Coronary artery (tissue), 2 donors: ENCODE measurements around the gene LEKR1.
A peak's percentile ranks its signal among the peaks of the same experiment; 100 is the strongest.
"Not testable (repeated sequence)": the region's sequence is repeated elsewhere in the genome, so short reads cannot be mapped to it uniquely, and the experiment has no call there.

ENCODE experiments used
- DNase-seq: peaks from one replicate; pipeline ENCODE4 v3.0.0-alpha.2; 2017; ENCODE audit warnings: low spot score
- H3K27ac ChIP-seq, 2 donors: fragments of 200-600 bp; sonication (generic); one replicate each; pipeline ENCODE4 v1.5.1; 2016 to 2019
- H3K4me3 ChIP-seq: fragments of 200-600 bp; sonication (generic); 2 replicates; pipeline ENCODE4 v1.5.1; 2016; ENCODE audit warnings: mild to moderate bottlenecking, moderate library complexity
- CTCF ChIP-seq: fragments of 200-600 bp; sonication (generic); IDR thresholded peaks from one replicate; pipeline ENCODE4 v1.5.1; 2019; ENCODE audit warnings: antibody characterized with exemption

LEKR1 gene

GRCh38 chr3:156888576-156888975, 62.4 kb downstream of the LEKR1 start:
- TF ChIP-seq CTCF, result no peak
- DNase-seq, result no peak
- H3K27ac ChIP-seq, result no peak overlapping the region
- no peak overlapping the region for H3K4me3 ChIP-seq

GRCh38 chr3:156892701-156893100, 66.5 kb downstream of the LEKR1 start:
- H3K4me3 ChIP-seq, result no peak overlapping the region
- no peak for DNase-seq
- TF ChIP-seq CTCF, result no peak
- H3K27ac ChIP-seq, result no peak overlapping the region

GRCh38 chr3:156895374-156895773, 69.2 kb downstream of the LEKR1 start:
- H3K4me3 ChIP-seq, DNase-seq, H3K27ac ChIP-seq: not testable (repeated sequence)

- not testable (repeated sequence) for H3K4me3 ChIP-seq, H3K27ac ChIP-seq, DNase-seq
These were observed 71.7 kb downstream of the LEKR1 start for GRCh38 chr3:156897851-156898250.

GRCh38 chr3:156898296-156898880, 72.2 kb downstream of the LEKR1 start:
- no peak for DNase-seq
- Histone ChIP-seq H3K4me3 (no peak overlapping the region), H3K27ac (no peak overlapping the region)
- no peak for TF ChIP-seq CTCF

GRCh38 chr3:156899951-156900350, 73.8 kb downstream of the LEKR1 start:
- TF ChIP-seq CTCF, result no peak
- H3K27ac ChIP-seq, result no peak overlapping the region
- no peak for DNase-seq
- no peak overlapping the region for H3K4me3 ChIP-seq

- no peak for TF ChIP-seq CTCF
- DNase-seq, result no peak
- no peak overlapping the region for H3K4me3 ChIP-seq
- H3K27ac ChIP-seq, result no peak overlapping the region
These were observed 76.8 kb downstream of the LEKR1 start for GRCh38 chr3:156902916-156903315.

- Histone ChIP-seq H3K4me3 (no peak overlapping the region), H3K27ac (peak overlapping the region; percentile 40 to 50)
- no peak for TF ChIP-seq CTCF
- no peak for DNase-seq
These were observed 80.1 kb downstream of the LEKR1 start for GRCh38 chr3:156906275-156906674.
